NCI-H1105 (cell line): Measurements from ENCODE around the gene MRPS27.

Source experiments
- DNase-seq: peaks from one replicate; lab custom pipeline; 2025; lab: John Stamatoyannopoulos, UW

Gene MRPS27

GRCh38 chr5:72290356-72291133 is 29.5 kb downstream of the MRPS27 start:
- DNase-seq = no peak

DNA sequence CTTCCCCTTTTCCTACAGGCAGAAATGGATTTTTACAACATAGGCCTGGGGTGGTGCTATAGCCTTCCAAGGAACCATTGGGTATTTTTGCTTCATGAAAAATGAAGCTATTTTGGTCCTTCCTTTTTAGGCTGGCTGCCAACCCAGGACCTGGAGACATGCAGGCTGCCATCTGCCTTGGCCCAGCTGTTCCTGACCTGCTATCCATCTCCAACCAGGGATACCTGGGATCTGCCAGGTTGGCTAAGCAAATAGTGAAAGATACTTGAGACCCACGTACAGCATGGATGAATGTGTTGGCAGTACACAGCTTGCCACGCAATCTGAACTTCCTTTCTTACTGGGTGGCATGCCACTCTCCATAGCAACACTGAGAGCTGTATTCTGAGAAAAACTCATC is 31.1 kb downstream of the MRPS27 start:
- peak; percentile 92 for DNase-seq

GRCh38 chr5:72286798-72287197 is 33.2 kb downstream of the MRPS27 start:
- no peak for DNase-seq

DNA sequence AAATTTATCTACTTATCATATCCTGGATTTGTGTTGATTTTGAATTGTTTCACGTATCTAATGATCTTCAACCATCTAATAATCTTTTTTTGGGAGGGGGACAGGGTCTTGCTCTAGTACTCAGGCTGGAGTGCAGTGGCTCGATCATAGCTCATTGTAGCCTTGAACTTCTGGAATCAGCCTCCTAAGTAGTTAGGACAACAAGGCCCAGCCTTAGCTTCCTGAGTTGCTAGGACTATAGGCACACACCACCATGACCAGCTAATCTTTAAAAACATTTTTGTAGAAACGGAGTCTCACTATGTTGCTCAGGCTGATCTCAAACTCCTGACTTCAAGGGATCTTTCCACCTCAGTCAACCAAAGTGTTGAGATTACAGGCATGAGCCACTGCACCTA is 34.6 kb downstream of the MRPS27 start:
- DNase-seq = no peak

- DNase-seq = no peak
Observed at GRCh38 chr5:72284559-72285423, 35.2 kb downstream of the MRPS27 start.

- DNase-seq = no peak
Observed at GRCh38 chr5:72283358-72283757, 36.7 kb downstream of the MRPS27 start.

DNA sequence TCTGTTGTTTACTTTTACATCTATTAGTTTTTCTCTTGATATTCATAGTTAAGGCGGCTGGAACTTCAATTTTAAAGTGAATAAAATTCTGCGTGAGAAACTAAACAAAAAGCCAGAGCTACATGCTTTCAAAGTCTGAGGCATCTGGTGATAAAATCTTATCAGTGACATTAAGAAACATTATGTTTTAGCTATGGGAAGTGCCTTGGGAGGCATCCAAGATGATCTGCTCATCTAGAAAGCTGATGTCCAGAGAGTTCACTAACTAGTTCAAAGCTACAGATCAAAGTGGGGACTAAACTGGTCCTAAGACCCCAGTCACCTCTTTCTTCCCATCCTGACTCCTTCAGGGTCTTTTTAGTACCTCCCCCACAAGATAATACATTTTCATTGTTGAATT is 37.2 kb downstream of the MRPS27 start:
- no peak for DNase-seq

DNA sequence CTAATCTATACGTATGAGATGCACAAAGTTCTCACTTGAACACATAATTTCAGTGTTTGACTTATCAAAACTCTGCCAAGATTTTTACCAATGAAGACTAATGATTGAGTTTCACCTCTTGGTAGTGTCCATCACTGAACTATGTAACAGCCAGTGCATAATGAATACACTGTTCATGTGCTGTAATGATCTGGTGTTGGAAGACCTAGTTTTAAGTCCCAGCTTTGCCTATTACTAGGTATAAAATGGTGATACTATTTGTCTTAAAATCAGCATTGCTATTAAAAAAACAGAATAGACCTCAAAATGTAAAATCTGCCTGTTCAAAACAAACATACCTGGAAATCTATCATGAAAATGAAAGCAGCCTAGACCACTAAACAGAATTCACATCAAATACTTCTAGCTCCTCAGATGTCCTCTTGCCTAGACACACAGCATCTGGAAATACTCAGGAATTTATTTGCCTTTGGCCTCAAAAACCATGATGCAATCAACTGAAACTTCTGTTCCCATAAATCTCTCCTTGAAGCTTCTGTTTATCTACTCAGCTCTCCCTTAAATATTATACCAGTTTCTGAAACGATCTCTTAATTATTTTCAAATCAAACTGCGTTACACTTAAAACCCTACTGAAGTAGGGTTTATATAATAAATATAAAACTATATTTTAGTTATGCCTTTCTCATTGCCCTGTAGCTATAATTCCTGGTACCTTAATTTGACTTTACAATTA is 38.1 kb downstream of the MRPS27 start:
- no peak for DNase-seq

DNA sequence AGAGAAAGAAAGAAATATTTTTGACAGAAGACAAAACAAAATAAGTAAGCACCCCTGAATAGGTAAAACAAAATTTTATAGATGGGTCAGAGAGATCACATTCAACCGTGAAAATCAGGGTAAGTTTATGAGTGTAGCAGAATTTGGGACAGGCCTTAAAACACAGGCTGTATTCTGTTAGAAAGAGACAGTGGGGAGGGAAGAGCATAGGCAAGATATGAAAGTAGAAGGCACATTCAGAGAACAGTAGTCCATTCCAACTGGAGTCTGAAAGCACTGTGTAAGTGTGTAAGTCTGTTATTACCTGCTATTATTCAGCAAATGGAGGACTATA is 38.6 kb downstream of the MRPS27 start:
- no peak for DNase-seq

- DNase-seq = no peak
Observed at GRCh38 chr5:72280581-72281069, 39.4 kb downstream of the MRPS27 start.

GRCh38 chr5:72276219-72276752 is 43.8 kb downstream of the MRPS27 start:
- DNase-seq = no peak

GRCh38 chr5:72273547-72273946 is 46.5 kb downstream of the MRPS27 start:
- no peak for DNase-seq

GRCh38 chr5:72272398-72272797 is 47.6 kb downstream of the MRPS27 start:
- no peak for DNase-seq

DNA sequence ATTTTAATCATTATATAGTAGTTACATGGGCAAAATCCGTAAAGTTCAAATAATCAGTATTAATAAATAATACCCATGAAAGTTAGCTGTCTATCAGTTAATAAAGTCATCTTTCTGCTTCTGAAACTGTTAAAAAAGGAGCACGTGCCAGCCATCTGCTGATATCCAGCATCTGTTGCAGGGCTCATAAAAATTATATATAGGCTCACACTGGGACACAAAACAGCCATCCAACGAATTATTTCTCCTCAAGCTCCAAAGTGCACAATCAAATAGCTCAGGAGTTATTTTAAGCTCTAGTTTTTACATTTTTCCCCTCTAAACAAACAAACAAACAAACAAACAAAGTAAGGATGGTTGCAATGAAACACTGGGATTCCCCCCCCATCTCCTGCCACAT is 48.3 kb downstream of the MRPS27 start:
- DNase-seq = no peak

DNA sequence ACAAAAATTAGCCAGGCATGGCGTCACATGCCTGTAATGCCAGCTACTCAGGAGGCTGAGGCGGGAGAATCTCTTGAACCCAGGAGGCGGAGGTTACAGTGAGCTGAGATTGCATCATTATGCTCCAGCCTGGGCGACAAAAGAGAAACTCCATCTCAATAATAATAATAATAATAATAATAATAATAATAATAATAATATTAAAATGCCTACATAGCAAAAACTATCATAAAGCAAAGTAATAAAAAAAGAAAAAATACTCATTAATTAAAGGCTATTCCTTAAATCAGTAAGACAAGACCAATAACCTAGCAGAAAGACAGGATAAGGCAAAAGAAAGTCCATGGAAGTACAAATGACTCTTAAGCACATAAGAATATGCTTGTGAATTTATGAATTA is 50.0 kb downstream of the MRPS27 start:
- no peak for DNase-seq

DNA sequence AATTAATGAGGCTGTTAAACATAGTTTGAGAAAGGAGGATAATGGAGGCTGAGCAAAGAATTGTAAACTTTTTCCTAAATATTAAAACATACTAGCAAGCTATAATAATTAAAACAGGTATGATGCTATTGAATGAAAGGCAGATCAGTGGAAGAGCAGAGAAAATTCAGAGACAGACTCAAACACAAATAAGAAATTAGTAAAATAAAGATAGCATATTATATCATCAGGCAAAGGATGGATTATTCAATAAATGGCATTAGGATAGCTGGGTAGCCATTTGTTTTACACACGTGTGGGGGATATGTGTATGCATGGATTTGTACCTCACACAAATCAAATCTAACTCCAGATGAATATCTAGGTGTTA is 50.6 kb downstream of the MRPS27 start:
- no peak for DNase-seq

GRCh38 chr5:72268753-72269410 is 51.2 kb downstream of the MRPS27 start:
- no peak for DNase-seq

DNA sequence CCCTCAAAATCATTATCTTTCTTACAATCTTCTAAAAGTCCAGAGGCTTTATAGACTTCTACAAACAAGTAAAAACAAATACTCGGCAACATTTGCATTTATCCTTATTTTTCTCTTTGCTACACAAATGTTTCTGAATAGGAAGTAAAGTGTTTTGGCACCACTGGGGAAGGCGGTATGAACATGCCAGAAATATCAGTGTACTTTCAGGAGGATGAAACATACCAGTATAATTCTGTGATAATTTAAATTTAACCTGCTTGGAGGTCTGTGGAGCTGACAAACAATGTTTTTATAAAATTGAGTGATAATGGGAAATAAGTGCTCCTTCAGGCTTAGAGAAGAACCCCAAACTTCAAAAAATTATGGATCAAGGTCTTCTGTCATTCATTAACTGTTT is 51.8 kb downstream of the MRPS27 start:
- no peak for DNase-seq

DNA sequence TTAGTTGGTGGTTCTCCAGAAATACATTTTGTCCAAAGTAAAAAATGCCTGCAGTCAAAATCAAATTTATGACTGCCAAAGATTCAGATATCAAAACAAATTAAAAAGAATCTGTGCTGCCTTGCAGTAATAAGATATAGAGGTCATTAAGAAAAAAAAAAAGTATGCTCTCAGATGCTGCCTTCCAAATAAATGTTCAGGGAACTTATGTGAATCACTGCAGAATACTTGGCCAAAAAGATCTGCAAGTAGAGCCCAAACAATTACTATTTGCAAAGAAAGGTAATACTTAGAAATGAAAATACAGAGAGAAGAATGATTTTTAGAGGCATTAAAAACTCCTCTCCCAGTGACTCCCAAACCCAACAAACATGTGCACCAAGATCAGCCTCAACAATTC is 52.4 kb downstream of the MRPS27 start:
- DNase-seq = no peak

DNA sequence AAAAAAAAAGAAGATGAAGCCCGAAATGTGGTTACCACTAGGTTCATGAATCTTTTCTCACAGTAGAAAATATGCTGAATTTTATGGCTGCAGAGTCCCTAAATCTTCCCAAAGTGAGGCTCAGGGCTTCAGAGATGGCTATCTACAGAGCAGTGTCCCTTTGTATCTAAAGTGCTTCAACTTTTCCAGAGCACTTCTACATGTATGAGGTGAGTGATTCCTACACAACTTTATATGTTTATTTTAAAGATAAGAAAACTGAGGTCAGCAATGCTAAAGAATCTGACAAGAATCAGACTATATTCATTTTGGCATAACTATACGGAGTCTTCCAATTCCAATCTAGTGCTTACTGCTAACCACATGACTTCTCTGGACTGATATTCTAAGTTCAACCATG is 53.2 kb downstream of the MRPS27 start:
- no peak for DNase-seq

- DNase-seq = no peak
Observed at GRCh38 chr5:72265032-72265877, 54.8 kb downstream of the MRPS27 start.
